ENCODE measurements around the gene SIGLEC14.
"Not testable (repeated sequence)": the region's sequence is repeated elsewhere in the genome, so short reads cannot be mapped to it uniquely, and the experiment has no call there.

SIGLEC14 gene

GRCh38 chr19:51646730-51647129, at the start of gene SIGLEC14:
SIGLEC14 (minus strand) TSS chr19:51646825; CDS start chr19:51646759, 66 bp downstream.
- not testable (repeated sequence) for DNase-seq

- DNase-seq: no peak
Measured at GRCh38 chr19:51695702-51696315, 49.2 kb upstream of the SIGLEC14 start.

- DNase-seq: no peak
Measured at GRCh38 chr19:51695088-51695487, 48.5 kb upstream of the SIGLEC14 start.

- DNase-seq: no peak
Measured at GRCh38 chr19:51694318-51695085, 47.9 kb upstream of the SIGLEC14 start.

GRCh38 chr19:51693819-51694218, 47.2 kb upstream of the SIGLEC14 start:
- DNase-seq: no peak

GRCh38 chr19:51693260-51693659, 46.6 kb upstream of the SIGLEC14 start, which contains the start of gene SPACA6:
SPACA6 (plus strand) TSS chr19:51693330; CDS start chr19:51693527, 197 bp downstream.
- no peak for DNase-seq

GRCh38 chr19:51692468-51692867, 45.8 kb upstream of the SIGLEC14 start:
- DNase-seq: no peak

- DNase-seq: no peak
Measured at GRCh38 chr19:51691584-51692428, 45.2 kb upstream of the SIGLEC14 start.

- no peak for DNase-seq
Measured at GRCh38 chr19:51691074-51691583, 44.5 kb upstream of the SIGLEC14 start.

GRCh38 chr19:51690454-51691073, 43.9 kb upstream of the SIGLEC14 start:
- peak; percentile 28 for DNase-seq

- no peak for DNase-seq
Measured at GRCh38 chr19:51689751-51690453, 43.3 kb upstream of the SIGLEC14 start.

GRCh38 chr19:51688671-51689571, 42.3 kb upstream of the SIGLEC14 start:
- DNase-seq: peak; percentile 65

- peak; percentile 45 for DNase-seq
Measured at GRCh38 chr19:51687791-51688670, 41.4 kb upstream of the SIGLEC14 start.

GRCh38 chr19:51686171-51686570, 39.5 kb upstream of the SIGLEC14 start:
- no peak for DNase-seq

GRCh38 chr19:51681286-51681941, 34.8 kb upstream of the SIGLEC14 start:
- DNase-seq: peak; percentile 1

- no peak for DNase-seq
Measured at GRCh38 chr19:51680474-51680873, 33.8 kb upstream of the SIGLEC14 start.

- DNase-seq: no peak
Measured at GRCh38 chr19:51676566-51677083, 30.0 kb upstream of the SIGLEC14 start.

GRCh38 chr19:51675911-51676565, 29.4 kb upstream of the SIGLEC14 start:
- peak; percentile 1 for DNase-seq

Data from NCI-H1694 treated with DMSO at 0.1 percent for 48 hours (cell line).